Measurements from ENCODE around the gene PLAGL2. TPM values are rescaled to one million over a fixed set of nuclear protein-coding genes. Genes with fewer than 3 reads are reported as not detected.

The PLAGL2 gene
- total RNA-seq, 1 experiment from 2014 or later: 21.4 TPM

GRCh38 chr20:32149566-32150170 is 57.9 kb downstream of the PLAGL2 start (continued):
- TF ChIP-seq ZSCAN18 (CRISPR knock-in tag; IDR thresholded peaks at IDR 0.05): no peak
- no peak for TF ChIP-seq ELF4 (CRISPR knock-in tag; IDR thresholded peaks at IDR 0.05; ENCODE audit: low read depth)

- ChIA-PET CTCF (no interaction called here), POLR2A (no interaction called here)
- TF ChIP-seq E2F1 (CRISPR knock-in tag; IDR thresholded peaks at IDR 0.05): no peak
- no peak for TF ChIP-seq ZNF263 (CRISPR knock-in tag; IDR thresholded peaks at IDR 0.05; ENCODE audit: low read depth)
- TF ChIP-seq OVOL2 (CRISPR knock-in tag; IDR thresholded peaks at IDR 0.05; ENCODE audit: borderline replicate concordance): no peak
- no peak for TF ChIP-seq NFYB (CRISPR knock-in tag; conservative IDR thresholded peaks at IDR 0.05; ENCODE audit: low read depth)
- H3K9me3 Mint-ChIP-seq: no peaks in the 10 kb centered on the region
- no peaks in the 10 kb centered on the region for H3K4me1 Mint-ChIP-seq
- H3K27ac Mint-ChIP-seq: no peak overlapping the region
- H3K27me3 Mint-ChIP-seq (ENCODE audit: low read depth): no peaks in the 10 kb centered on the region
- no peak for DNase-seq (ENCODE audit: low spot score)
- H3K36me3 Mint-ChIP-seq: peaks cover 83% of the 10 kb centered on the region
- ATAC-seq: no peak
- no peak overlapping the region for H3K4me3 Mint-ChIP-seq
These were observed 62.5 kb downstream of the PLAGL2 start for GRCh38 chr20:32144898-32145662.

- peaks cover 81% of the 10 kb centered on the region for H3K36me3 Mint-ChIP-seq
- CTCF ChIA-PET: no interaction called here
- ATAC-seq (no peak), DNase-seq (ENCODE audit: low spot score) (no peak)
- POLR2A ChIA-PET: interaction anchor here (0.7 kb wide), 1 partner anchor 365 kb away, joined by 3 read pairs; no protein-coding TSS in a partner anchor
- H3K27me3 Mint-ChIP-seq (ENCODE audit: low read depth): no peaks in the 10 kb centered on the region
- no peak overlapping the region for H3K4me3 Mint-ChIP-seq
- no peaks in the 10 kb centered on the region for H3K9me3 Mint-ChIP-seq
- no peak overlapping the region for H3K27ac Mint-ChIP-seq
- no peak for TF ChIP-seq USF2 (CRISPR knock-in tag; IDR thresholded peaks at IDR 0.05)
- no peak for TF ChIP-seq TEAD4 (CRISPR knock-in tag; IDR thresholded peaks at IDR 0.05)
- TF ChIP-seq IRF1 (CRISPR knock-in tag; IDR thresholded peaks at IDR 0.05): no peak
- TF ChIP-seq PRDM15 (CRISPR knock-in tag; IDR thresholded peaks at IDR 0.05): no peak
- TF ChIP-seq JAZF1 (CRISPR knock-in tag; IDR thresholded peaks at IDR 0.05): no peak
- TF ChIP-seq OVOL2 (CRISPR knock-in tag; IDR thresholded peaks at IDR 0.05; ENCODE audit: borderline replicate concordance): no peak
- TF ChIP-seq NFYB (CRISPR knock-in tag; conservative IDR thresholded peaks at IDR 0.05; ENCODE audit: low read depth): no peak
- H3K4me1 Mint-ChIP-seq: no peaks in the 10 kb centered on the region
These were observed 64.6 kb downstream of the PLAGL2 start for GRCh38 chr20:32142991-32143390.

Other genes starting within 250 kb of the PLAGL2 start
- 2.3 to 2.6 TPM (median 2.5 TPM) in 3 replicates for gene XKR7, start 239.6 kb downstream of the PLAGL2 start, total RNA-seq (2021)
- 7.8 to 10.9 TPM (median 9.1 TPM) in 3 replicates for gene CCM2L, start 197.3 kb downstream of the PLAGL2 start, total RNA-seq (2021)
- 1.2 to 1.4 TPM (median 1.3 TPM) in 3 replicates for gene HCK, start 155.5 kb downstream of the PLAGL2 start, total RNA-seq (2021)
- 44.8 to 54.9 TPM (median 50.6 TPM) in 3 replicates for gene TM9SF4, start 98.0 kb downstream of the PLAGL2 start, total RNA-seq (2021)
- 23.4 to 29.4 TPM (median 25.2 TPM) in 3 replicates for gene POFUT1, start 137 bp upstream of the PLAGL2 start, total RNA-seq (2021)
- gene KIF3B, start 69.9 kb upstream of the PLAGL2 start, total RNA-seq (2021): 18.2 to 21.5 TPM (median 18.4 TPM) in 3 replicates
- gene ASXL1, start 150.6 kb upstream of the PLAGL2 start, total RNA-seq (2021): 20.7 to 22.7 TPM (median 21.3 TPM) in 3 replicates